Measurements from ENCODE around the gene PPP1R17. TPM values are rescaled to one million over a fixed set of nuclear protein-coding genes. Genes with fewer than 3 reads are reported as not detected.

The PPP1R17 gene
- total and polyA plus RNA-seq, 8 donors = not detected

- Histone ChIP-seq H3K4me3 (no peak overlapping the region), H3K4me1 (no peaks in the 10 kb centered on the region), H3K36me3 (no peaks in the 10 kb centered on the region), H3K27ac (no peak overlapping the region), H3K9me3 (no peaks in the 10 kb centered on the region), H3K27me3 (no peaks in the 10 kb centered on the region)
- FAIRE-seq (no peak), ATAC-seq (peak in 1 of 4 donors; percentile 47), DNase-seq (no peak)
- TF ChIP-seq, protein P1, sequence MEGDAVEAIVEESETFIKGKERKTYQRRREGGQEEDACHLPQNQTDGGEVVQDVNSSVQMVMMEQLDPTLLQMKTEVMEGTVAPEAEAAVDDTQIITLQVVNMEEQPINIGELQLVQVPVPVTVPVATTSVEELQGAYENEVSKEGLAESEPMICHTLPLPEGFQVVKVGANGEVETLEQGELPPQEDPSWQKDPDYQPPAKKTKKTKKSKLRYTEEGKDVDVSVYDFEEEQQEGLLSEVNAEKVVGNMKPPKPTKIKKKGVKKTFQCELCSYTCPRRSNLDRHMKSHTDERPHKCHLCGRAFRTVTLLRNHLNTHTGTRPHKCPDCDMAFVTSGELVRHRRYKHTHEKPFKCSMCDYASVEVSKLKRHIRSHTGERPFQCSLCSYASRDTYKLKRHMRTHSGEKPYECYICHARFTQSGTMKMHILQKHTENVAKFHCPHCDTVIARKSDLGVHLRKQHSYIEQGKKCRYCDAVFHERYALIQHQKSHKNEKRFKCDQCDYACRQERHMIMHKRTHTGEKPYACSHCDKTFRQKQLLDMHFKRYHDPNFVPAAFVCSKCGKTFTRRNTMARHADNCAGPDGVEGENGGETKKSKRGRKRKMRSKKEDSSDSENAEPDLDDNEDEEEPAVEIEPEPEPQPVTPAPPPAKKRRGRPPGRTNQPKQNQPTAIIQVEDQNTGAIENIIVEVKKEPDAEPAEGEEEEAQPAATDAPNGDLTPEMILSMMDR (IDR thresholded peaks at IDR 0.05) = no peak
- intact Hi-C loops (cut with DNase I) = no loop called here
Observed at GRCh38 chr7:31664890-31665289, 22.1 kb upstream of the PPP1R17 start.

DNA sequence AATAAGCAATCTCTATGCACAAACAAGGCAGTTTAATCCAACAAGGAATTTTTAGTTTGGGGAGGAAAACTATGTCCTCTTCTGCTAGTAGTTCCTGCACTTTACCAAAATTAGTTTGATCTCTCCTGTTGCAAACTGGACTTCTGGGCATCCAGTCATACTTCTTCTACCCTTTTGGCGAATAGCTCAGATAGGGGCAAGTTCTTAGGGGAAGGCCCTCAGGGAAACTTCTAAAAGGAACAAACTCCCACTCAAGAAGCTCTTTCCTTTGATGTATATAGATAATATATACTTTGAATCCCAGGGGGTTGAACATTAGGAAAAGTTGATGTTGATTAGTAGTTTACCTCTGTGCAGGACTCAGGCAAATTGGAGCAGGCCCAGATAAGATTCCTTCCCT lies 21.5 kb upstream of the PPP1R17 start:
- no peaks in the 10 kb centered on the region for H3K36me3 ChIP-seq
- DNase-seq = no peak
- H3K4me3 ChIP-seq = no peak overlapping the region
- ATAC-seq = no peak
- no peaks in the 10 kb centered on the region for H3K9me3 ChIP-seq
- H3K27ac ChIP-seq = no peak overlapping the region
- intact Hi-C loops (cut with DNase I) = no loop called here
- TF ChIP-seq, protein P1 (IDR thresholded peaks at IDR 0.05) = no peak
- FAIRE-seq = no peak
- H3K27me3 ChIP-seq = no peaks in the 10 kb centered on the region
- H3K4me1 ChIP-seq = no peaks in the 10 kb centered on the region
- 76 to 83% methylated on average over 1 of the region's 1 CpG for WGBS, 2 donors

- Histone ChIP-seq H3K27me3 (no peaks in the 10 kb centered on the region), H3K4me3 (no peak overlapping the region), H3K27ac (no peak overlapping the region), H3K36me3 (no peaks in the 10 kb centered on the region), H3K4me1 (no peaks in the 10 kb centered on the region), H3K9me3 (no peaks in the 10 kb centered on the region)
- DNase-seq = no peak
- ATAC-seq = no peak
- intact Hi-C loops (cut with DNase I) = no loop called here
- FAIRE-seq = no peak
- TF ChIP-seq, protein P1 (IDR thresholded peaks at IDR 0.05) = no peak
Observed at GRCh38 chr7:31669461-31669860, 17.6 kb upstream of the PPP1R17 start.

DNA sequence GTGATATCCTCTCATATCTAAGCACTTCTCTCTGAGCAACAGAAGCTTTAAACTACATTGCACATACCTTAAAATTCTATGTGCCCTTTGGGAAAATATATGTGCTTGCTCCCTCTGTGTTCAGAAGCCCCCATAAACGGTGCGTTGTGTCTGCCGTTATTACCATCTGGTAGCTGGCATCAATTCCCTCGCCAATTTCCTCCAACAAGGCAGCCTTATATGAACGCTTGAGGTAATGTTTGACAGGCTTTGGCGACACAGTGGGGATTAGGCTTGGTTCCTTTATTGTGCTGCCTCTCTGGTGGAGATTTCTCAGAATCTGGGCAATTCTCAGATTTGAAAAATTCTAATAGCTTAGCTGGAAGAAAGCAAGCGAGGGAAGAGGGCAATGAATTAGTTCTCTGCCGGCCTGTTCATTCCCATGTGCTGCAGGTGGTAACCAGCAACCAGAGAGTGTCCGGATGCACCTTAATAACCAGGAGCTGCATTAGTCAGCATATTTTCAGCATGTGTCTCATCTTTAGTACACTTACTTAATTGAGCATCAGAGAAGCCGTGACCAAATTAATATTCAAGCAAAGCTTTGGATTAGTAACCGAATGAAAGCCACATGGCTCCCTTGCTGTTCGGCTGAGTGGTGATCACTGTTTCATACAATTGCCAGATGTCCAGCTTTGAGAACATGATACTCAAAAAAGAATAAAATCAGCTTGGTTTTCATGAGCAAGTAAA lies 7.3 kb upstream of the PPP1R17 start:
- intact Hi-C loops (cut with DNase I) = no loop called here
- H3K36me3 ChIP-seq = no peaks in the 10 kb centered on the region
- no peak overlapping the region for H3K27ac ChIP-seq
- H3K9me3 ChIP-seq = no peaks in the 10 kb centered on the region
- H3K4me1 ChIP-seq = no peaks in the 10 kb centered on the region
- FAIRE-seq = no peak
- no peak overlapping the region for H3K4me3 ChIP-seq
- no peak for DNase-seq
- TF ChIP-seq, protein P1 (IDR thresholded peaks at IDR 0.05) = no peak
- no peaks in the 10 kb centered on the region for H3K27me3 ChIP-seq
- peak in 2 of 4 donors; percentile 22 to 29 for ATAC-seq
- 69 to 76% methylated on average over 12 of the region's 12 CpGs for WGBS, 2 donors

DNA sequence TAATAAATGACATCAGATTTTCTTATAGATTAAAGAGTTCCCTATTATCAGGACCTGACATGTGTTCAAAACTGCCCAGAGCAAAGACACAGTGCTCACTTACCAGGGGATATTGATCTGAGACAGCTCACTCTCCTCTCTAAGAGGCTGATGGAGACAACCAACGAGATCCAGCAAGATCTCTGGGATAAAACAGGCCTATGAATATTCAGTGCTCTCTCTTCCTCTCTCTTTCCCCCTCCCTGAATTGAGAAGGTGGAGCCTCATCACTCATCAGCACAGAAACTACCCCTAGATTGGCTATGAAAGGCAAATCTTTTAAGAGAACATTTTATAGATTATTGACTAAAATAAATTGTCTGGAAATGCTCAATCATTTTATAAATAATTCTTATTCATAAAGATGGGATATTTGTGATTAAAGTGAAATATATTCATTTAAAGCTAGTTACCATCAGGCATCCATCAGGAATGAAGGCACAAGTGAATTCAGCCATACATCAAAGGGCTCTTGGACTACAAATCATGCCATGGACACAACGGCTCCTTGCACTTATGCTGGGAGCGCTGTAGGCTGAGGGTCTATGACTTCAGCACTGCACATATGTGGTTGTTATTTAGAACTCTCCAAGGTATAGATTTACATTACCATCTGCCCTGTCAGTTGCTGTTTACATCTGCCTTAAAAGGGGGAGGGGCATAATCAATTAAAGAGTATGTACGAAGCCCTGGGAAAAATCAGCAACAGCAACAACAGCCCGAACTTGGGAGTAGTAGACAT lies 3.4 kb upstream of the PPP1R17 start:
- WGBS, 2 donors = 44 to 55% methylated on average over 5 of the region's 5 CpGs

More for the DNA sequence above, 3.4 kb upstream of the PPP1R17 start:
- Histone ChIP-seq H3K27ac (no peak overlapping the region), H3K4me1 (no peaks in the 10 kb centered on the region), H3K27me3 (no peaks in the 10 kb centered on the region), H3K36me3 (no peaks in the 10 kb centered on the region), H3K9me3 (no peaks in the 10 kb centered on the region), H3K4me3 (no peak overlapping the region)
- ATAC-seq (no peak), FAIRE-seq (no peak), DNase-seq (no peak)
- intact Hi-C loops (cut with DNase I) = no loop called here
- TF ChIP-seq, protein P1 (IDR thresholded peaks at IDR 0.05) = no peak

Measured in pancreas (tissue), 10 donors.